SK-N-SH (cell line): Measurements from ENCODE around the gene CYP2C18. TPM values are rescaled to one million over a fixed set of nuclear protein-coding genes. Genes with fewer than 3 reads are reported as not detected.
"Not testable (repeated sequence)": the region's sequence is repeated elsewhere in the genome, so short reads cannot be mapped to it uniquely, and the experiment has no call there.

Experiments used
- CTCF ChIA-PET: fragments of 300-600, 350-600 bp; formaldehyde crosslinking; extraction: SDS; loops from one replicate; lab custom pipeline; 2021; lab: Yijun Ruan, JAX
- POLR2A ChIA-PET: fragments of 350-600 bp; sonication (Branson Sonifier 250); formaldehyde crosslinking; extraction: SDS; loops from one replicate; lab custom pipeline; 2020; ENCODE audit warnings: antibody characterized with exemption, inconsistent platforms; lab: Yijun Ruan, JAX
- DNase-seq: peaks from one replicate; pipeline ENCODE4 v3.0.0; 2012
- H2AFZ ChIP-seq: fragments of 200-600 bp; sonication (generic); 2 replicates; pipeline ENCODE4 v1.8.1; 2016; ENCODE audit warnings: antibody characterized with exemption, mild to moderate bottlenecking, low read depth
- H3F3A ChIP-seq: fragments of 200-600 bp; sonication (generic); replicated peaks from 2 replicates; pipeline ENCODE3; 2016; ENCODE audit warnings: antibody characterized with exemption, mild to moderate bottlenecking; ENCODE audit not compliant: insufficient read depth
- H3K27ac ChIP-seq, 2 experiments: fragments of 200-500 bp in 1 of 2; fragments of 200-600 bp in 1 of 2; sonication (Bioruptor generic) in 1 of 2; sonication (generic), shearing (Covaris generic) in 1 of 2; 2 replicates each; pipeline versions ENCODE4 v1.5.1 to v1.6.1; 2014 to 2016; ENCODE audit warnings: low read depth in 2 of 2, inconsistent platforms in 1 of 2, low read length in 1 of 2, mild to moderate bottlenecking in 1 of 2, mixed read lengths in 1 of 2
- H3K27me3 ChIP-seq: fragments of 200-600 bp; sonication (generic), shearing (Covaris generic); 2 replicates; pipeline ENCODE4 v1.6.1; 2016; ENCODE audit warnings: mixed run types; ENCODE audit not compliant: insufficient read depth
- H3K36me3 ChIP-seq, 2 experiments: fragments of 200-500 bp in 1 of 2; fragments of 200-600 bp in 1 of 2; sonication (Bioruptor generic) in 1 of 2; sonication (generic) in 1 of 2; replicated peaks in 1 of 2; 2 replicates each; pipeline versions ENCODE3 to v1.5.1; 2014 to 2016; ENCODE audit warnings: low read length in 1 of 2, mild to moderate bottlenecking in 1 of 2; ENCODE audit not compliant: insufficient read depth in 2 of 2, control insufficient read depth in 1 of 2
- H3K4me1 ChIP-seq, 2 experiments: fragments of 200-500 bp in 1 of 2; fragments of 200-600 bp in 1 of 2; sonication (Bioruptor generic) in 1 of 2; sonication (generic), shearing (Covaris generic) in 1 of 2; 2 replicates each; pipeline versions ENCODE4 v1.5.1 to v1.6.1; 2014 to 2016; ENCODE audit warnings: low read depth in 1 of 2, low read length in 1 of 2, mixed run types in 1 of 2; ENCODE audit not compliant: insufficient read depth in 2 of 2, control insufficient read depth in 1 of 2
- H3K4me2 ChIP-seq: fragments of 200-600 bp; sonication (generic), shearing (Covaris generic); 2 replicates; pipeline ENCODE4 v1.6.1; 2017; ENCODE audit warnings: mixed run types
- H3K4me3 ChIP-seq, 2 experiments: fragments of 200-500 bp in 1 of 2; fragments of 200-600 bp in 1 of 2; sonication (Bioruptor generic) in 1 of 2; sonication (generic), shearing (Covaris generic) in 1 of 2; 2 replicates each; pipeline versions ENCODE4 v1.5.1 to v1.8.1; 2014 to 2016; ENCODE audit warnings: low read depth in 2 of 2, inconsistent platforms in 1 of 2, low read length in 1 of 2, mild to moderate bottlenecking in 1 of 2, mixed read lengths in 1 of 2, moderate library complexity in 1 of 2
- H3K79me2 ChIP-seq: fragments of 200-600 bp; sonication (generic); 2 replicates; pipeline ENCODE4 v1.8.1; 2017; ENCODE audit warnings: mild to moderate bottlenecking; ENCODE audit not compliant: insufficient read depth
- H3K9ac ChIP-seq: fragments of 200-600 bp; sonication (generic); 2 replicates; pipeline ENCODE4 v1.6.1; 2017; ENCODE audit warnings: mixed run types
- H3K9me2 ChIP-seq: fragments of 200-600 bp; sonication (generic); 2 replicates; pipeline ENCODE4 v1.6.1; 2017; ENCODE audit warnings: mixed run types
- H3K9me3 ChIP-seq: fragments of 200-600 bp; sonication (generic); 2 replicates; pipeline ENCODE4 v1.6.1; 2017; ENCODE audit warnings: mixed run types, mild to moderate bottlenecking, moderate library complexity
- H4K20me1 ChIP-seq: fragments of 200-600 bp; sonication (generic); 2 replicates; pipeline ENCODE4 v1.6.1; 2017; ENCODE audit warnings: mild to moderate bottlenecking, mixed run types; ENCODE audit not compliant: insufficient read depth
- CTCF ChIP-seq: fragments of 200-600 bp; sonication (generic); IDR thresholded peaks from 2 replicates; pipeline ENCODE4 v1.6.1; 2017; ENCODE audit warnings: antibody characterized with exemption, mild to moderate bottlenecking, moderate library complexity
- MAX ChIP-seq: IDR thresholded peaks from 2 replicates; pipeline ENCODE4 v1.4.0; 2012; ENCODE audit warnings: low read depth
- POLR2AphosphoS5 ChIP-seq: IDR thresholded peaks from 2 replicates; pipeline ENCODE4 v1.6.1; 2012; ENCODE audit warnings: low read depth, low read length
- RCOR1 ChIP-seq: fragments of 150-350 bp; IDR thresholded peaks from 2 replicates; pipeline ENCODE4 v1.6.1; 2017; ENCODE audit warnings: antibody characterized with exemption, low read length
- RFX5 ChIP-seq: IDR thresholded peaks from 2 replicates; pipeline ENCODE4 v1.6.1; 2012; ENCODE audit warnings: mild to moderate bottlenecking, improper control_type of control experiment, low read length
- SIN3A ChIP-seq: IDR thresholded peaks from 2 replicates; pipeline ENCODE4 v1.6.1; 2012; ENCODE audit warnings: low read depth, mild to moderate bottlenecking, low read length, moderate library complexity, borderline replicate concordance
- USF2 ChIP-seq: fragments of 150-350 bp; IDR thresholded peaks from 2 replicates; pipeline ENCODE4 v1.6.1; 2017; ENCODE audit warnings: antibody characterized with exemption, low read length, low read depth, borderline replicate concordance
- ZBTB33 ChIP-seq: IDR thresholded peaks from 2 replicates; pipeline ENCODE4 v1.4.0; 2012; ENCODE audit warnings: low read depth, borderline replicate concordance
- WGBS: methylation state at CpG from one replicate; pipeline ENCODE4 v1.1.6; 2017; ENCODE audit warnings: low lambda C conversion rate; 5-methylcytosine and 5-hydroxymethylcytosine counted together
- polyA plus RNA-seq, 3 experiments: library from polyadenylated mRNA; depleted of rRNA; stranded (reverse); fragments of >200 nt; gene quantifications; 2 replicates each; pipeline ENCODE4 v1.2.3, GENCODE V29; 2012

CYP2C18 gene
- polyA plus RNA-seq, 1 of the 3 experiments (the other 2 are of a cell fraction), result not detected

GRCh38 chr10:94762393-94762792 is 78.9 kb downstream of the CYP2C18 start, which contains the start of gene CYP2C19:
CYP2C19 (plus strand) TSS chr10:94762681; CDS start chr10:94762706, 25 bp downstream.
- no peaks in the 10 kb centered on the region for H3K27me3 ChIP-seq
- no peaks in the 10 kb centered on the region for H3K4me1 ChIP-seq
- no peaks in the 10 kb centered on the region for H3F3A ChIP-seq
- ChIA-PET POLR2A (no interaction called here), CTCF (no interaction called here)
- H3K9me2 ChIP-seq, result no peaks in the 10 kb centered on the region
- DNase-seq, result no peak
- no peaks in the 10 kb centered on the region for H3K79me2 ChIP-seq
- no peak within 1 kb of the TSS for H2AFZ ChIP-seq
- no peak for TF ChIP-seq POLR2AphosphoS5
- no peak for TF ChIP-seq MAX
- TF ChIP-seq RCOR1, result no peak
- no peak for TF ChIP-seq RFX5
- no peak for TF ChIP-seq SIN3A
- no peak for TF ChIP-seq CTCF
- H3K9ac ChIP-seq, result no peak within 1 kb of the TSS
- H3K4me2 ChIP-seq, result no peak within 1 kb of the TSS
- no peak within 1 kb of the TSS for H3K4me3 ChIP-seq
- H3K9me3 ChIP-seq, result no peaks in the 10 kb centered on the region
- H4K20me1 ChIP-seq, result no peaks in the 10 kb centered on the region
- H3K27ac ChIP-seq, result no peak within 1 kb of the TSS
- 14% methylated on average over 3 of the region's 3 CpGs for WGBS
- no peaks in the 10 kb centered on the region for H3K36me3 ChIP-seq

- H3K27me3 ChIP-seq, H3K9ac ChIP-seq, H3K9me3 ChIP-seq, POLR2A ChIA-PET, H3K4me2 ChIP-seq, CTCF ChIA-PET, H3K27ac ChIP-seq, H3F3A ChIP-seq, H3K4me3 ChIP-seq, H3K36me3 ChIP-seq, H3K79me2 ChIP-seq, H2AFZ ChIP-seq, H3K4me1 ChIP-seq, H4K20me1 ChIP-seq, H3K9me2 ChIP-seq, DNase-seq: not testable (repeated sequence)
- 55% methylated on average over 6 of the region's 6 CpGs for WGBS
Observed at GRCh38 chr10:94775425-94775824, 91.9 kb downstream of the CYP2C18 start.

- POLR2A ChIA-PET, result no interaction called here
- Histone ChIP-seq H3K27me3 (no peaks in the 10 kb centered on the region), H3K9me3 (no peaks in the 10 kb centered on the region), H3K27ac (no peak overlapping the region), H3K9me2 (no peaks in the 10 kb centered on the region), H3F3A (no peaks in the 10 kb centered on the region), H3K9ac (no peak overlapping the region), H3K79me2 (no peaks in the 10 kb centered on the region), H2AFZ (no peak overlapping the region), H4K20me1 (no peaks in the 10 kb centered on the region), H3K4me3 (no peak overlapping the region), H3K36me3 (no peaks in the 10 kb centered on the region), H3K4me1 (no peaks in the 10 kb centered on the region), H3K4me2 (no peak overlapping the region)
- 21% methylated on average over 5 of the region's 5 CpGs for WGBS
- DNase-seq, result no peak
- no peak for TF ChIP-seq USF2
- no peak for TF ChIP-seq ZBTB33
- CTCF ChIA-PET, result no interaction called here
Observed at GRCh38 chr10:94777886-94778458, 94.4 kb downstream of the CYP2C18 start.
